LNCaP clone FGC (cell line): ENCODE measurements around the gene BMP2K.
A peak's percentile ranks its signal among the peaks of the same experiment; 100 is the strongest.

ENCODE experiments used
- DNase-seq: peaks from one replicate; pipeline ENCODE4 v3.0.0-alpha.2; 2011; ENCODE audit warnings: low read depth
- H3K4me3 ChIP-seq: 2 replicates; pipeline ENCODE4 v1.5.1; 2011; ENCODE audit warnings: mild to moderate bottlenecking, low read depth, low read length, control low read depth
- CTCF ChIP-seq: IDR thresholded peaks from 2 replicates; pipeline ENCODE4 v1.5.1; 2012; ENCODE audit warnings: mild to moderate bottlenecking; ENCODE audit not compliant: control insufficient read depth, insufficient read depth; ENCODE audit errors: extremely low read depth

The BMP2K gene

GRCh38 chr4:78878031-78878430, 101.9 kb downstream of the BMP2K start:
- DNase-seq: no peak
- TF ChIP-seq CTCF: no peak
- H3K4me3 ChIP-seq: no peak overlapping the region

- no peak for TF ChIP-seq CTCF
Measured at GRCh38 chr4:78880874-78881492, 104.8 kb downstream of the BMP2K start.

GRCh38 chr4:78885598-78885997, 109.4 kb downstream of the BMP2K start:
- TF ChIP-seq CTCF: no peak
- no peak overlapping the region for H3K4me3 ChIP-seq
- DNase-seq: no peak

More at GRCh38 chr4:78880874-78881492, 104.8 kb downstream of the BMP2K start:
- H3K4me3 ChIP-seq: no peak overlapping the region
- no peak for DNase-seq

GRCh38 chr4:78889955-78890354, 113.8 kb downstream of the BMP2K start:
- no peak for TF ChIP-seq CTCF
- H3K4me3 ChIP-seq: no peak overlapping the region
- no peak for DNase-seq

- H3K4me3 ChIP-seq: no peak overlapping the region
- DNase-seq: no peak
- no peak for TF ChIP-seq CTCF
Measured at GRCh38 chr4:78899302-78899701, 123.2 kb downstream of the BMP2K start.

GRCh38 chr4:78901882-78902281, 125.7 kb downstream of the BMP2K start:
- peak; percentile 70 for DNase-seq
- H3K4me3 ChIP-seq: no peak overlapping the region
- TF ChIP-seq CTCF: no peak

GRCh38 chr4:78902298-78902697, 126.1 kb downstream of the BMP2K start:
- no peak for DNase-seq
- no peak for TF ChIP-seq CTCF
- H3K4me3 ChIP-seq: no peak overlapping the region
